Activated CD8-positive, alpha-beta T cell treated with anti-CD3 and anti-CD28 coated beads, Interleukin-2, amount 10 ng/mL, durations not matched to agents 7 days and 5 days (primary cell): ENCODE measurements around the gene OTUB2. TPM values are rescaled to one million over a fixed set of nuclear protein-coding genes. Genes with fewer than 3 reads are reported as not detected.

ENCODE experiments used
- ATAC-seq: fragments of 150-1000 bp; cut with Tn5 transposase; one replicate; pipeline ENCODE4 v1.10.0; 2021; ENCODE audit warnings: moderate library complexity
- CTCF ChIA-PET: fragments of 350-600 bp; sonication (Branson Sonifier 250); formaldehyde crosslinking; loops from one replicate; lab custom pipeline; 2021; ENCODE audit warnings: antibody characterized with exemption; lab: Charles Lee
- POLR2A ChIA-PET: fragments of 350-600 bp; sonication (Branson Sonifier 250); formaldehyde crosslinking; loops from one replicate; lab custom pipeline; 2021; ENCODE audit warnings: antibody characterized with exemption; lab: Charles Lee
- DNase-seq: peaks from one replicate; pipeline ENCODE4 v3.0.0-alpha.2; 2020
- H3K27ac Mint-ChIP-seq: one replicate; pipeline ENCODE4 v1.8.0; 2021; ENCODE audit warnings: mild to moderate bottlenecking, mixed read lengths
- H3K27me3 Mint-ChIP-seq: one replicate; pipeline ENCODE4 v1.8.0; 2021; ENCODE audit warnings: low read depth, mixed read lengths
- H3K36me3 Mint-ChIP-seq: one replicate; pipeline ENCODE4 v1.8.0; 2021; ENCODE audit warnings: low read depth, mixed read lengths
- H3K4me1 Mint-ChIP-seq: one replicate; pipeline ENCODE4 v1.8.0; 2021; ENCODE audit warnings: low read depth, mixed read lengths
- H3K4me3 Mint-ChIP-seq: one replicate; pipeline ENCODE4 v1.8.0; 2021; ENCODE audit warnings: mild to moderate bottlenecking, mixed read lengths
- H3K9me3 Mint-ChIP-seq: one replicate; pipeline ENCODE4 v1.8.0; 2022; ENCODE audit warnings: mixed read lengths; ENCODE audit not compliant: insufficient read depth
- total RNA-seq, 2 experiments: library from RNA; stranded (reverse); gene quantifications; one replicate each; pipeline ENCODE4 v1.2.3, GENCODE V29; 2021

The OTUB2 gene
- total RNA-seq, 2 experiments from 2014 or later, result 1.4 to 1.7 TPM

- Mint-ChIP-seq H3K36me3 (peaks cover 57% of the 10 kb centered on the region), H3K27ac (no peak overlapping the region), H3K9me3 (no peaks in the 10 kb centered on the region)
Observed at GRCh38 chr14:94048691-94049624, 22.8 kb downstream of the OTUB2 start.

DNA sequence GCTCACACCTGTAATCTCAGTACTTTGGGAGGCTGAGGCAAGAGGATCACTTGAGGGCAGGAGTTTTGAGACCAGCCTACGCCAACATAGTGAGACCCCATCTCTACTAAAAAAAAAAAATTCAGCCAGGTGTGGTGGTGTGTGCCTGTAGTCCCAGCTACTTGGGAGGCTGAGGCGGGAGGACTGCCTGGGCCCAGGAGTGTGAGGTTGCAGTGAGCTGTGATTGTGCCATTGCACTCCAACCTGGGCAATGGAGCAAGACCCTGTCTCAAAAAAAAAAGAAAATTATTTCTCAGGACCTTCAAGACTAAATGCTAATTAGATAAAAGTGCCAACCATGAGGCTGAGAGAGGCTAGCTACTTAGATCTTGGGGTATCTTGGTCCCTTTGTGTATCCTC is 23.5 kb downstream of the OTUB2 start:
- peaks cover 63% of the 10 kb centered on the region for H3K36me3 Mint-ChIP-seq
- no peak for ATAC-seq

More at GRCh38 chr14:94048691-94049624, 22.8 kb downstream of the OTUB2 start:
- CTCF ChIA-PET, result interaction anchor here (0.7 to 7.2 kb wide), 5 partner anchors 12 to 109 kb away, joined by 3 to 52 read pairs (median 6); no protein-coding TSS in a partner anchor
- no peak for ATAC-seq
- H3K4me1 Mint-ChIP-seq, result peaks cover 22% of the 10 kb centered on the region
- H3K4me3 Mint-ChIP-seq, result no peak overlapping the region
- POLR2A ChIA-PET, result interaction anchor here (1.3 kb wide), 1 partner anchor 88 kb away, joined by 3 read pairs; no protein-coding TSS in a partner anchor
- DNase-seq, result no peak
- H3K27me3 Mint-ChIP-seq, result no peaks in the 10 kb centered on the region

DNA sequence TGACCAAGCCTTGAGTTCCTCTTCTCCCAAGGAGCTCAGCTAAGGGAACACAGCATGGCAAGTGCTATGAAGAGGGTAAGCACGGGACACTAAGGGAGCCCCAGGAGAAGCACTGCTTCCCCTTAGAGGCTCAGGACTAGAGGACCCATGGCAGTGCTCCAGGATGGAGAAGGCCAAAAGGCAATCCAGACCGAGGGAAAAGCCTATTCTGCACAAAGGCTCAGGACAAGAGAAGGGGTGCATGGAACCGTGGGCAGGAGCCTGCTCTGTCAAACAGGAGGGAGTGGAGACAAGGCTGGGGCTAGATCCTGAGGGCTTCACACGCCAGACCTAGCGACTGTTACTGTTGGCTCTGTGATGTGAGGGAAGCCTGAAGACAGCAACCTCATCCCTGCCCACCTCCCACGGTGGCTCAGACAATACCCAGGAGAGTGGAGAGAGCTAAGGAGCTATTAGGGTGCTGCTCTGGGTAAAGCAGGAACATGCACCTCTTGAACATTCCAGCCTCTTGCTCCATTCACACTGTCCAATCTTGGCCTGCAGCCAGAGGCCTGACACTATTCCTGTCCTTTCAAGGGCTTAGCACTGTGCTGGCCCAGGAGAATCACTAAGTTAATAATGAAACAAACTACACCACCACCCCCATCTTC is 24.2 kb downstream of the OTUB2 start:
- CTCF ChIA-PET, result interaction anchor here (0.7 to 7.2 kb wide), 6 partner anchors 14 to 92 kb away, joined by 3 to 52 read pairs (median 4); partner anchors contain the start of gene OTUB2
- ATAC-seq, result no peak
- no peaks in the 10 kb centered on the region for H3K27me3 Mint-ChIP-seq
- DNase-seq, result no peak
- H3K4me1 Mint-ChIP-seq, result peaks cover 35% of the 10 kb centered on the region
- H3K36me3 Mint-ChIP-seq, result peaks cover 67% of the 10 kb centered on the region
- H3K27ac Mint-ChIP-seq, result no peak overlapping the region
- H3K4me3 Mint-ChIP-seq, result no peak overlapping the region
- POLR2A ChIA-PET, result no interaction called here
- no peaks in the 10 kb centered on the region for H3K9me3 Mint-ChIP-seq

More for the DNA sequence above, 23.5 kb downstream of the OTUB2 start:
- ChIA-PET CTCF (interaction anchor here (0.7 to 7.2 kb wide), 5 partner anchors 13 to 110 kb away, joined by 3 to 52 read pairs (median 4); no protein-coding TSS in a partner anchor), POLR2A (interaction anchor here (1.3 kb wide), 1 partner anchor 87 kb away, joined by 3 read pairs; no protein-coding TSS in a partner anchor)
- Mint-ChIP-seq H3K27ac (no peak overlapping the region), H3K4me3 (no peak overlapping the region), H3K27me3 (no peaks in the 10 kb centered on the region), H3K4me1 (peaks cover 28% of the 10 kb centered on the region), H3K9me3 (no peaks in the 10 kb centered on the region)
- DNase-seq, result no peak

DNA sequence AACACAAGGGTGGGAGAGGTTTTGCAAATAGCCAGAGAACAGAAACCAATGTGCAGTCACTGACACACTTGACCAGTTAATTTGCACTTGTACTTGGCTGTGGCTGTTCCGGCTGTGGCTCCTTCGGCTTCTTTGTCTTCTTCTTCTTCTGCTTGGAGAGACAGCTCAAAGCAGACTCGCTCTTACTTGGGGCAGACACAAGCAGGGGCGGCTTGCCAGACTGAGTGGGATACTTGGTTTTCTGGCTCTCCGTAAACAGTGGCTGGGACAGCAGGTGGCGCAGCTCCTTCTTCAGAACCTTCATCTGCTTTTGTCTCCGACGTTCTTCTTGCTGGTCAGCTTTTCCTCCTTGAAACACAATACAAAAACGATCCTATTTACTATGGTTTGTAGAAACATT is 25.0 kb downstream of the OTUB2 start:
- no peak overlapping the region for H3K4me3 Mint-ChIP-seq
- CTCF ChIA-PET, result interaction anchor here (0.8 to 7.2 kb wide), 13 partner anchors 13 to 128 kb away, joined by 3 to 52 read pairs (median 4); partner anchors contain the start of genes DDX24, IFI27L1 and OTUB2
- no peak for DNase-seq
- H3K9me3 Mint-ChIP-seq, result no peaks in the 10 kb centered on the region
- ATAC-seq, result no peak
- H3K27ac Mint-ChIP-seq, result peak overlapping the region; percentile 56
- POLR2A ChIA-PET, result no interaction called here
- no peaks in the 10 kb centered on the region for H3K27me3 Mint-ChIP-seq
- peaks cover 69% of the 10 kb centered on the region for H3K36me3 Mint-ChIP-seq
- peaks cover 35% of the 10 kb centered on the region for H3K4me1 Mint-ChIP-seq

- no peak for ATAC-seq
- POLR2A ChIA-PET, result interaction anchor here (0.9 kb wide), 1 partner anchor 27 kb away, joined by 3 read pairs; no protein-coding TSS in a partner anchor
- no peaks in the 10 kb centered on the region for H3K27me3 Mint-ChIP-seq
Observed at GRCh38 chr14:94051779-94052178, 25.6 kb downstream of the OTUB2 start.

DNA sequence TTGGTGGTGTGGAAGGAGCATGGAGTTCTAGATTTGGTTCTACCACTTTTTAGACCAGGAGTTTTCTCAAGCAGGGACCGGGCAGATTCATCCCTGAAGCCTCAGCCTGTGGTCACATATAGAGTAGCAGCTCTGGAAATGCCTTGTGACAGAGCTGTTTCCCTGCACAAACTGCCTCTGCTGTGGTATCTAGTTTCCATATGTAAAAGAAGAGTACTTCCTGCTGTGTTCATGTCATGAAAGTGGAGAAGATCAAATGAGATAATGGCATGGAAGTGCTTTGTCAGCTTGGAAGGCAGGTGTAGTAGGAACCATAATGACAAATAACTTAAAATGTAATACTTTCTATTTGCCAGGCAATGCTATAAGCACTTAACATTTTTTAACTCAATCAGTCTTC is 26.1 kb downstream of the OTUB2 start:
- Mint-ChIP-seq H3K9me3 (no peaks in the 10 kb centered on the region), H3K4me3 (no peak overlapping the region), H3K27me3 (no peaks in the 10 kb centered on the region), H3K27ac (peak overlapping the region; percentile 7), H3K4me1 (peaks cover 46% of the 10 kb centered on the region), H3K36me3 (peaks cover 79% of the 10 kb centered on the region)
- no peak for ATAC-seq
- DNase-seq, result no peak
- ChIA-PET CTCF (interaction anchor here (0.8 to 7.2 kb wide), 11 partner anchors 14 to 129 kb away, joined by 3 to 52 read pairs (median 5); partner anchors contain the start of genes DDX24 and IFI27L1), POLR2A (interaction anchor here (0.9 kb wide), 1 partner anchor 27 kb away, joined by 3 read pairs; no protein-coding TSS in a partner anchor)

More at GRCh38 chr14:94051779-94052178, 25.6 kb downstream of the OTUB2 start:
- peaks cover 42% of the 10 kb centered on the region for H3K4me1 Mint-ChIP-seq
- peak overlapping the region; percentile 56 for H3K27ac Mint-ChIP-seq
- H3K9me3 Mint-ChIP-seq, result no peaks in the 10 kb centered on the region
- DNase-seq, result no peak
- no peak overlapping the region for H3K4me3 Mint-ChIP-seq
- CTCF ChIA-PET, result interaction anchor here (0.8 to 7.2 kb wide), 14 partner anchors 12 to 129 kb away, joined by 3 to 52 read pairs (median 4); partner anchors contain the start of genes DDX24 and IFI27L1
- peaks cover 76% of the 10 kb centered on the region for H3K36me3 Mint-ChIP-seq

GRCh38 chr14:94052662-94053061 is 26.5 kb downstream of the OTUB2 start:
- CTCF ChIA-PET, result interaction anchor here (1.8 to 7.2 kb wide), 5 partner anchors 16 to 113 kb away, joined by 5 to 52 read pairs (median 17); no protein-coding TSS in a partner anchor
- DNase-seq (no peak), ATAC-seq (no peak)
- no peaks in the 10 kb centered on the region for H3K9me3 Mint-ChIP-seq
- no peak overlapping the region for H3K4me3 Mint-ChIP-seq
- POLR2A ChIA-PET, result no interaction called here
- H3K27me3 Mint-ChIP-seq, result no peaks in the 10 kb centered on the region
- H3K4me1 Mint-ChIP-seq, result peaks cover 51% of the 10 kb centered on the region
- H3K36me3 Mint-ChIP-seq, result peaks cover 84% of the 10 kb centered on the region
- H3K27ac Mint-ChIP-seq, result no peak overlapping the region

- ChIA-PET POLR2A (interaction anchor here (1.0 kb wide), 1 partner anchor 76 kb away, joined by 4 read pairs; no protein-coding TSS in a partner anchor), CTCF (interaction anchor here (1.1 to 4.2 kb wide), 6 partner anchors 18 to 118 kb away, joined by 3 to 23 read pairs (median 10); no protein-coding TSS in a partner anchor)
- Mint-ChIP-seq H3K27ac (peak overlapping the region; percentile 37), H3K4me1 (peaks cover 67% of the 10 kb centered on the region), H3K27me3 (no peaks in the 10 kb centered on the region), H3K4me3 (no peak overlapping the region), H3K9me3 (no peaks in the 10 kb centered on the region), H3K36me3 (peaks cover 87% of the 10 kb centered on the region)
- ATAC-seq (no peak), DNase-seq (peak; percentile 23)
Observed at GRCh38 chr14:94054401-94054800, 28.3 kb downstream of the OTUB2 start.

DNA sequence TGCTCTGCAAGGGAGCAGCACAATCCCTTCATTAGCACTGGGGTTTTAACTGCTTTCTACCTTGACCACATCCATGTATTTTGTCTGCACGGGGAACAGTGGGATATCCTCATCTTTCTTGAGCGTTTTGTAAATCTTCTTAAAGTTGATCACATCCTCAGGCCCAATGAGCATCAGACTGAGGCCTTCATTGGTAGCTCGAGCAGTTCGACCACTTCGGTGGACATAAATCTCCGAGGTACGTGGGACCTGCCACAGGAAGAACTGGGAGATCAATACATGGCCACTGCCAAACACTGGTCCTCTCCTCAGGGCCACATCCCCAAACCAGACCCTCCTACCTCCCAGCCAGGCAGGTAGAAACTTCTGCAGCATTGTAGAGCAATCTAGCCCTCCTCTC is 28.8 kb downstream of the OTUB2 start:
- peaks cover 67% of the 10 kb centered on the region for H3K4me1 Mint-ChIP-seq
- CTCF ChIA-PET, result interaction anchor here (1.1 to 4.2 kb wide), 5 partner anchors 12 to 118 kb away, joined by 3 to 23 read pairs (median 7); no protein-coding TSS in a partner anchor
- H3K27me3 Mint-ChIP-seq, result no peaks in the 10 kb centered on the region
- peak overlapping the region; percentile 37 for H3K27ac Mint-ChIP-seq
- DNase-seq, result no peak
- H3K4me3 Mint-ChIP-seq, result no peak overlapping the region
- no peaks in the 10 kb centered on the region for H3K9me3 Mint-ChIP-seq
- POLR2A ChIA-PET, result interaction anchor here (1.0 kb wide), 1 partner anchor 77 kb away, joined by 4 read pairs; no protein-coding TSS in a partner anchor
- ATAC-seq, result no peak
- peaks cover 89% of the 10 kb centered on the region for H3K36me3 Mint-ChIP-seq

DNA sequence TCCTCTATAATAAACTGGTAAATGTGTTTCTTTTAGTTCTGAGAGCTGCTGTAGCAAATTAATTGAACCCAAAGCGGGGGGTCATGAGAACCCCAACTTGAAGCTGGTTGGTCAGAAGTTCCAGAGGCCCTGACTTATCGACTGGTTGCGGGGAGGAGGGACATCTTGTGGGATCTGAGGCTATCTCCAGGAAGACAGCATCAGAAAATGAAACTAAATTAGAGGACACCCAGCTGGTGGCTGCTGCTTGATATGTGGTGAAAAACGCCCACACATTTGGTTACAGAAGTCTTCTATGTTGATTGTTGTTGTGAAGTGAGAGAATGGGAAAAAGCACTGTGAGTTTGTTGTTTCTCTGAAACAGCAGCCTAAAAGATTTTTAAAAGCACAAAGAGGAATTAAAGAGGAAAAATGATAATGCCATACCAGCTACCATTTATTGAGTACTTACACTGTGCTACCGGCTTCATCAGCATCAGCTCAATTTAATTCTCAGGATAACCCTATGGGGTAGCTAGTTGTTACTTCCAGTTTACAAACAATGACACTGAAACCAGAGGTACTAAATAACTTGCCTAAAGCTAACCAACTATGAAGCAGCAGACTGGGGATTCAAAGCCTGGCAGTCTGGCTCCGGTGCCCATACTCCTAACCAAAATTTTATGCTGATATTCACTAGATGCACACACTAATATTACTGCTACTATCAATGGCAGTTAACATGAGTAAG is 30.6 kb downstream of the OTUB2 start:
- ChIA-PET POLR2A (interaction anchor here (1.3 to 1.6 kb wide), 2 partner anchors 24 to 94 kb away, joined by 3 to 5 read pairs; partner anchors contain the start of genes DDX24 and IFI27L1), CTCF (interaction anchor here (0.9 to 4.6 kb wide), 14 partner anchors 11 to 125 kb away, joined by 3 to 28 read pairs (median 6); partner anchors contain the start of genes DDX24 and IFI27L1)
- ATAC-seq (peak; percentile 66), DNase-seq (peak; percentile 59)
- H3K27me3 Mint-ChIP-seq, result no peaks in the 10 kb centered on the region
- H3K4me3 Mint-ChIP-seq, result peak overlapping the region; percentile 37
- H3K27ac Mint-ChIP-seq, result peak overlapping the region; percentile 71
- H3K9me3 Mint-ChIP-seq, result no peaks in the 10 kb centered on the region
- H3K4me1 Mint-ChIP-seq, result peaks cover 67% of the 10 kb centered on the region
- H3K36me3 Mint-ChIP-seq, result peaks cover 89% of the 10 kb centered on the region
